Upper lobe of left lung (tissue), 6 donors: ENCODE measurements around the gene VWA1. TPM values are rescaled to one million over a fixed set of nuclear protein-coding genes. Genes with fewer than 3 reads are reported as not detected.
"Not testable (repeated sequence)": the region's sequence is repeated elsewhere in the genome, so short reads cannot be mapped to it uniquely, and the experiment has no call there.

Source experiments
- ATAC-seq, 2 donors: fragments of 200-7000 bp; cut with Tn5 transposase; one replicate each; pipeline ENCODE4 v1.9.1; 2022; ENCODE audit warnings: mild to moderate bottlenecking in 2 of 2, moderate library complexity in 2 of 2; ENCODE audit not compliant: low FRiP score in 2 of 2
- DNase-seq, 2 donors: peaks; one replicate each; pipeline ENCODE4 v3.0.0-alpha.2; 2019 to 2020
- H3K27ac ChIP-seq, 4 donors: fragments of 200-600 bp; sonication (generic); one replicate each; pipeline ENCODE4 v1.5.1; 2016 to 2019
- H3K27me3 ChIP-seq, 4 donors: fragments of 200-600 bp; sonication (generic); one replicate each; pipeline ENCODE4 v1.5.1; 2017 to 2019
- H3K36me3 ChIP-seq, 4 donors: fragments of 200-600 bp; sonication (generic); one replicate each; pipeline ENCODE4 v1.5.1; 2016 to 2019
- H3K4me1 ChIP-seq, 4 donors: fragments of 200-600 bp; sonication (generic); one replicate each; pipeline ENCODE4 v1.5.1; 2018 to 2019
- H3K4me3 ChIP-seq, 4 donors: fragments of 200-600 bp; sonication (generic); one replicate each; pipeline ENCODE4 v1.5.1; 2017 to 2019; ENCODE audit warnings: mild to moderate bottlenecking in 2 of 4, moderate library complexity in 1 of 4
- H3K9me3 ChIP-seq, 4 donors: fragments of 200-600 bp; sonication (generic); one replicate each; pipeline ENCODE4 v1.5.1; 2018 to 2019
- CTCF ChIP-seq, 6 experiments: fragments of 450-650 bp in 4 of 6; fragments of 200-600 bp in 2 of 6; sonication (generic) in 2 of 6; IDR thresholded peaks; one replicate each; pipeline ENCODE4 v1.5.1; 2016 to 2019; ENCODE audit warnings: antibody characterized with exemption in 6 of 6
- EP300 ChIP-seq, 4 donors: sonication (generic); formaldehyde crosslinking; IDR thresholded peaks; one replicate each; pipeline ENCODE4 v1.5.1; 2017; ENCODE audit warnings: antibody characterized with exemption in 4 of 4, control low read depth in 2 of 4
- POLR2A ChIP-seq, 4 donors: fragments of 450-650 bp; IDR thresholded peaks; one replicate each; pipeline ENCODE4 v1.5.1; 2016 to 2017; ENCODE audit warnings: antibody characterized with exemption in 4 of 4, mild to moderate bottlenecking in 2 of 4
- POLR2AphosphoS5 ChIP-seq, 2 donors: sonication (generic); formaldehyde crosslinking; IDR thresholded peaks; one replicate each; pipeline ENCODE4 v1.5.1; 2017; ENCODE audit warnings: antibody characterized with exemption in 2 of 2
- WGBS, 2 donors: methylation state at CpG; one replicate each; pipeline ENCODE4 v1.1.5; 2017 to 2018; 5-methylcytosine and 5-hydroxymethylcytosine counted together
- total RNA-seq, 6 donors: library from RNA; depleted of rRNA in 4 of 6; stranded (reverse); fragments of >200 nt in 4 of 6; gene quantifications; one replicate each; pipeline versions ENCODE4 v1.1.0 to v1.2.1, GENCODE V29; 2016 to 2021
- donor health status: DM: no; HTN: no; CAD: no; lungs with moderate emphysema.
- donor health status: DM: no; HTN: yes; CAD: no; lungs with severe emphysema.

Gene VWA1
- total RNA-seq, 6 donors from 2014 or later, result 41.8 to 108 (median 62.5) TPM

GRCh38 chr1:1439546-1440261 is 4.2 kb downstream of the VWA1 start:
- DNase-seq (peak in 1 of 2 donors; percentile 83), ATAC-seq (no peak)
- WGBS, 2 donors, result 90 to 97% methylated on average over 16 to 62 of the region's 82 CpGs
- Histone ChIP-seq H3K27me3 (peaks cover 0 to 7% (median 0%) of the 10 kb centered on the region in 4 donors), H3K9me3 (no peaks in the 10 kb centered on the region), H3K27ac (no peak overlapping the region), H3K4me1 (peaks cover 35 to 56% (median 47%) of the 10 kb centered on the region in 4 donors), H3K36me3 (no peaks in the 10 kb centered on the region), H3K4me3 (no peak overlapping the region)
- TF ChIP-seq POLR2A (IDR thresholded peaks at IDR 0.05), result no peak
- TF ChIP-seq POLR2AphosphoS5 (IDR thresholded peaks at IDR 0.05), result no peak
- no peak for TF ChIP-seq CTCF (IDR thresholded peaks at IDR 0.05)
- no peak for TF ChIP-seq EP300 (IDR thresholded peaks at IDR 0.05)

DNA sequence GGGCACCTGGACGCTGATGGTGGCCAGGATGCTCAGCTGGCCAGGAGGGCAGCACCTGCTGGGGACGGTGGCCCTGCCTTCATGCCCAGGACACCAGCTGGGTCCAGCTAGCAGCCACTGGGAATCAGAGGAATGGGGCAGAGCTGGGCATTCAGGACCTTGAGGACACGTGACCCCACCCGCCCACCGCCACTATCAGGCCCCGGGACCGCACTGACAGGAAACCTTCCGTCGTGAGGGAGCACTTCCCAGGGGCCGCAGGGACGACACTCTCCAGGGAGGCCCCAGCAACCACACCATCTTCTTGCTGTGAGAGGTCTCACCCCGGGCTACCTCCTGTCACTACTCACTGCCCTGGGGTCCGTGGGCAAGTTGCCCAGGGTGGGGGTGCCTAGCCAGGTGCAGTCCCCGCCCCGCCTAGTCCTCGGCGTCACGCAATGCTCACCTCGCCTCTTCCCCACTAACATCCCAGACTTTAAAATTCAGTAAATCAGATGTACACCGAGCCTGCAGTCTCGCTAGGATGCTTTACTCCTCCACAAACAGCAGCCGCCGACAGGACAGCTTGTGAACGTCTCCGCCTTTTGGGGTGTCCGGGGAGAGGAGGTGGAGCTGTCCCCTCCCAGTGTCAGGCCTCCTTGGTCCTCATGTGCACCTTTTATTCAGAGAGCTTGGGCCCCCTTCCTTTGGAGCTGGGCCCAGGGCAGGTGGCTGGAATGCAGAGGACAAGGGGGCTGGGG is 4.9 kb downstream of the VWA1 start:
- no peak overlapping the region for H3K4me3 ChIP-seq
- no peaks in the 10 kb centered on the region for H3K36me3 ChIP-seq
- TF ChIP-seq CTCF (IDR thresholded peaks at IDR 0.05) (no peak), POLR2A (IDR thresholded peaks at IDR 0.05) (no peak), POLR2AphosphoS5 (IDR thresholded peaks at IDR 0.05) (no peak), EP300 (IDR thresholded peaks at IDR 0.05) (no peak)
- H3K27me3 ChIP-seq, result peaks cover 0 to 6% (median 0%) of the 10 kb centered on the region in 4 donors
- H3K9me3 ChIP-seq, result no peaks in the 10 kb centered on the region
- H3K27ac ChIP-seq, result no peak overlapping the region
- no peak for ATAC-seq
- WGBS, 2 donors, result 79 to 84% methylated on average over 13 to 25 of the region's 26 CpGs
- DNase-seq, result no peak
- peaks cover 29 to 49% (median 40%) of the 10 kb centered on the region in 4 donors for H3K4me1 ChIP-seq

DNA sequence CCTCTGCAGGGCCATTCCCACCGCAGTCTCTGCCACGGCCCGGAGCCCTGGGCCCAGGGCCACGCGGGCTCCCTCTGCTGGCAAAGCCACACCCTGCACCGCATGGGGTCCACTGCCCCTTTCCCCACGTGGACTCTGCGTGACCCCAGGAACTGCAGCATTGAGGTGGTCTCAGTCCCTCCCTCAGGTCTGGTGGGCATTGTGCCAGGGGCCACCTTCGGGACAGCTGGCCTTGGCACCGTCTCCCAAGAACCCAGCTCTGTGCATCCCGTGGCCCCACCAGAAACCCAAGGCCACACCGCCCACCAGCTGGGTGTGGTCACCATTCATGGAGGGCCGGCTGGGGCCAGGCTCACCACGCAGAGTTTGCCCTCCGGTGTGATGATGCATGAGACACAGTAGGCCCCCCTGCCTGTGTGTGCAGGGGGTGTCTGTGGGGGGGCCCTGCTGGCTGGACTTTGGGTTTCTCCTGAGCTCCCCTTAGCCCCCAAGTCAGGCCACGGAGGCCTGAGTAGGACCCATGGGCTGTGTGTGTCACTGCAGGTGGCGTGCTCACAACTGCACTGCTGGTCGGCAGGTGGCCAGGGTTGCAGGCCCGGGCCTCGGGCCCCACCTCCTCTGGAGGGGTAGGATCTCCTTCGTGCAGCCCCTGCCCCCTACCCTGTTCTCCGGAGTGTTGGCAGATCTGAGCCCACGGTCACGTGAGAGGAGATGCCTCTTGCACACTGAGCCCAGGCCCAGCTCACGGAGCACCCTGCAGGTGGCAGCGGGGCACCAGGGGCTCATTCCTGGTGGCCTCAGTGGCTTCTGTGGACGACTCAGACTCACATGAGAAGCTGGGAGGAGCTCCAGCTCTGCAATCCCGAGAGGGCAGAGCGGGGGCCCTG is 5.8 kb downstream of the VWA1 start:
- Histone ChIP-seq H3K4me1 (peaks cover 23 to 43% (median 32%) of the 10 kb centered on the region in 4 donors), H3K27me3 (no peaks in the 10 kb centered on the region), H3K9me3 (no peaks in the 10 kb centered on the region), H3K27ac (peak overlapping the region in 2 of 4 donors; percentile 32 to 34), H3K4me3 (no peak overlapping the region), H3K36me3 (no peaks in the 10 kb centered on the region)
- ATAC-seq (peak; percentile 80 to 85), DNase-seq (peak in 1 of 2 donors; percentile 92)
- TF ChIP-seq CTCF (IDR thresholded peaks at IDR 0.05) (peak; percentile 89 to 93 (median 92)), EP300 (IDR thresholded peaks at IDR 0.05) (no peak), POLR2A (IDR thresholded peaks at IDR 0.05) (no peak), POLR2AphosphoS5 (IDR thresholded peaks at IDR 0.05) (no peak)
- 34 to 54% methylated on average over 9 to 17 of the region's 29 CpGs for whole genome bisulfite sequencing, 2 donors

DNA sequence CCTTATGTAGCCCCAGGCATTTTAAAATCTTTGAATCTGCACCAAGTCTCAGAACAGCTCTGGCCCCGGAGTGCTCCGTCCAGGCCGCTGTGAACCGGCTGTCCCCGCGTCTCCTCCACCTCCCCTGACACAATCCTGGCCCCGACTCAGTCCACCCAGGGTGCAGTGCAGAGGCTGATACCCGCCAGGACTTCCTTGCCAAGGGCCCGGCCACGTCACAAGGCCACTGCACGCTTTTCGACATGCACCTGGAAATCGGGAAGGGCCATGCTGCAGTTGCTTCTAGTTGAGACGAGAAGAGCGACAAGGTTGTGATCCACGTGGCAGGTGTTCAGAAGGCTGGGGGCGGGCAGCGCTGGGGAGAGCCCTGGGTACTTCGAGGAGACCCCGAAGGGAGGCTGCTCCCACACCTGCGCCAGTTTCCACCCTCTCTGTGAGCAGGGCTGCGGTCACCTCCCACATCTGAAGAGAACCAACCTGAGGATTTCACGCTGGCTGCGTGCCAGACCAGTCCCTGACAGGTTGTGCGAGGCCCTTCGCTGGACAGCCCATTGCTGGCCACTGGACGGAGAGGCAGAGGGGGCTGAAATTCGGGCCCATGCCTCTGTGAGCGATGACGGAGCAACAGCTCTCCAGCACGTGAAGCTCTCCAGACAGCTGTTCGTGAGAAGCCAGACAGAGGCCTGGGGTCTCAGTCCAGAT is 6.7 kb downstream of the VWA1 start:
- no peaks in the 10 kb centered on the region for H3K36me3 ChIP-seq
- H3K27ac ChIP-seq, result peak overlapping the region in 2 of 4 donors; percentile 32 to 34
- DNase-seq (no peak), ATAC-seq (peak in 1 of 2 donors; percentile 29)
- TF ChIP-seq EP300 (IDR thresholded peaks at IDR 0.05) (no peak), POLR2A (IDR thresholded peaks at IDR 0.05) (no peak), CTCF (IDR thresholded peaks at IDR 0.05) (no peak), POLR2AphosphoS5 (IDR thresholded peaks at IDR 0.05) (no peak)
- H3K4me3 ChIP-seq, result no peak overlapping the region
- 76% methylated on average over 26 to 32 of the region's 32 CpGs for WGBS, 2 donors
- H3K4me1 ChIP-seq, result peaks cover 15 to 33% (median 25%) of the 10 kb centered on the region in 4 donors
- no peaks in the 10 kb centered on the region for H3K9me3 ChIP-seq
- no peaks in the 10 kb centered on the region for H3K27me3 ChIP-seq

DNA sequence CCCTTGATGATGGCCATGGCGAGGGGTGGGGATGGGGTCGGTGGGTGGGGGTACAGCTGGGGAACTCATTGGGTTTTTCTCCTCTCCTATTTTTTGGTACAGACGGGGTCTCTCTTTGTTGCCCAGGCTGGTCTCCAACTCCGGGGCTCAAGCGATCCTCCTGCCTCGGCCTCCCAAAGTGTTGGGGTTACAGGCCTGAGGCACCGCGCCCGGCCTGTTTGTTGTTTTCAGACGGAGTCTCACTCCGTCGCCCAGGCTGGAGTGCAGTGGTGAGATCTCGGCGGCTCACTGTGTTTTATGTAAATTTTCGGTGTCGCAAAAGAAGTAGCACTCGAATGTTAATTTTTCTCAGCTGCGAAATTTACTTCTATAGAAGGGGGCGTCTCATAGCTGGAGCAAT is 11.1 kb downstream of the VWA1 start:
- H3K4me1 ChIP-seq, H3K27me3 ChIP-seq, H3K4me3 ChIP-seq, H3K27ac ChIP-seq, ATAC-seq, H3K36me3 ChIP-seq, DNase-seq, H3K9me3 ChIP-seq: not testable (repeated sequence)
- 91 to 95% methylated on average over 19 of the region's 19 CpGs for WGBS, 2 donors
